Mesenchymal stem cell (in vitro differentiated cells and primary cell): ENCODE data around the gene ZNF503.
"Not testable (repeated sequence)": the region's sequence is repeated elsewhere in the genome, so short reads cannot be mapped to it uniquely, and the experiment has no call there.

Experiments
- DNase-seq: peaks from one replicate; pipeline ENCODE4 v3.0.0-alpha.2; 2013
- H2AFZ ChIP-seq: one replicate; pipeline ENCODE4 v1.6.1; 2013; ENCODE audit warnings: low read depth, mild to moderate bottlenecking, control low read depth, inconsistent platforms, low read length, moderate library complexity
- H2AK5ac ChIP-seq: 2 replicates; pipeline ENCODE4 v1.6.1; 2013; ENCODE audit warnings: low read length, moderate library complexity, mild to moderate bottlenecking, inconsistent platforms; ENCODE audit not compliant: severe bottlenecking
- H2BK120ac ChIP-seq: one replicate; pipeline ENCODE4 v1.6.1; 2013; ENCODE audit warnings: low read depth, mild to moderate bottlenecking, inconsistent platforms, low read length, moderate library complexity
- H2BK12ac ChIP-seq, 2 experiments: one replicate each; pipeline ENCODE4 v1.6.1; 2013; ENCODE audit warnings: inconsistent platforms in 2 of 2, low read length in 2 of 2, mild to moderate bottlenecking in 2 of 2, moderate library complexity in 2 of 2, control low read depth in 1 of 2
- H2BK15ac ChIP-seq: one replicate; pipeline ENCODE4 v1.6.1; 2013; ENCODE audit warnings: mild to moderate bottlenecking, low read depth, inconsistent platforms; ENCODE audit not compliant: poor library complexity, severe bottlenecking
- H2BK5ac ChIP-seq: 2 replicates; pipeline ENCODE4 v1.6.1; 2013; ENCODE audit warnings: low read depth, mild to moderate bottlenecking, low read length, control low read depth, inconsistent platforms; ENCODE audit not compliant: poor library complexity, severe bottlenecking
- H3K14ac ChIP-seq, 2 experiments: one replicate each; pipeline ENCODE4 v1.6.1; 2013; ENCODE audit warnings: inconsistent platforms in 2 of 2, low read length in 2 of 2, control low read depth in 1 of 2, mild to moderate bottlenecking in 1 of 2, moderate library complexity in 1 of 2
- H3K18ac ChIP-seq, 2 experiments: one replicate each; pipeline ENCODE4 v1.6.1; 2013; ENCODE audit warnings: inconsistent platforms in 2 of 2, low read length in 2 of 2, control low read depth in 1 of 2, low read depth in 1 of 2, mild to moderate bottlenecking in 1 of 2
- H3K23ac ChIP-seq, 2 experiments: one replicate each; pipeline ENCODE4 v1.6.1; 2013; ENCODE audit warnings: inconsistent platforms in 2 of 2, low read length in 2 of 2, mild to moderate bottlenecking in 2 of 2, moderate library complexity in 2 of 2, control low read depth in 1 of 2
- H3K27ac ChIP-seq: 2 replicates; pipeline ENCODE4 v1.5.1; 2013; ENCODE audit warnings: mild to moderate bottlenecking, moderate library complexity, low read length, control low read depth, inconsistent platforms; ENCODE audit not compliant: poor library complexity, severe bottlenecking
- H3K27me3 ChIP-seq, 2 experiments: 2 replicates each; pipeline versions ENCODE4 v1.6.1 to v1.7.0; 2013; ENCODE audit warnings: low read length in 2 of 2, mild to moderate bottlenecking in 2 of 2, moderate library complexity in 2 of 2, control low read depth in 1 of 2, inconsistent platforms in 1 of 2; ENCODE audit not compliant: control insufficient read depth in 1 of 2, insufficient read depth in 1 of 2
- H3K36me3 ChIP-seq, 2 experiments: 2 replicates each; pipeline versions ENCODE4 v1.6.1 to v1.7.0; 2013; ENCODE audit warnings: low read length in 2 of 2, control low read depth in 1 of 2, inconsistent platforms in 1 of 2, low read depth in 1 of 2, mild to moderate bottlenecking in 1 of 2; ENCODE audit not compliant: insufficient read depth in 2 of 2, control insufficient read depth in 1 of 2
- H3K4ac ChIP-seq, 2 experiments: one replicate each; pipeline ENCODE4 v1.6.1; 2013; ENCODE audit warnings: inconsistent platforms in 2 of 2, low read length in 2 of 2, mild to moderate bottlenecking in 2 of 2, moderate library complexity in 2 of 2, control low read depth in 1 of 2, low read depth in 1 of 2
- H3K4me1 ChIP-seq: 2 replicates; pipeline ENCODE4 v1.6.1; 2013; ENCODE audit warnings: low read depth, low read length, control low read depth; ENCODE audit not compliant: control insufficient read depth, insufficient read depth
- H3K4me2 ChIP-seq: 2 replicates; pipeline ENCODE4 v1.6.1; 2013; ENCODE audit warnings: low read length, mild to moderate bottlenecking, inconsistent platforms; ENCODE audit not compliant: poor library complexity, severe bottlenecking
- H3K4me3 ChIP-seq, 2 experiments: 2 replicates each; pipeline versions ENCODE4 v1.5.1 to v1.7.0; 2013; ENCODE audit warnings: low read length in 2 of 2, mild to moderate bottlenecking in 2 of 2, control low read depth in 1 of 2, low read depth in 1 of 2; ENCODE audit not compliant: insufficient read depth in 1 of 2
- H3K79me1 ChIP-seq: replicated peaks from 2 replicates; pipeline ENCODE4 v1.6.1; 2013; ENCODE audit warnings: mild to moderate bottlenecking, control low read depth, low read length, inconsistent platforms; ENCODE audit not compliant: poor library complexity, severe bottlenecking
- H3K9ac ChIP-seq: 2 replicates; pipeline ENCODE4 v1.7.0; 2013; ENCODE audit warnings: mild to moderate bottlenecking, low read length, moderate library complexity
- H3K9me3 ChIP-seq: 2 replicates; pipeline ENCODE4 v1.7.0; 2013; ENCODE audit warnings: mild to moderate bottlenecking, low read length; ENCODE audit not compliant: control insufficient read depth
- H4K8ac ChIP-seq: one replicate; pipeline ENCODE4 v1.6.1; 2013; ENCODE audit warnings: inconsistent platforms, mild to moderate bottlenecking, low read length, moderate library complexity
- H4K91ac ChIP-seq: one replicate; pipeline ENCODE4 v1.6.1; 2013; ENCODE audit warnings: mild to moderate bottlenecking, low read length, inconsistent platforms
- WGBS: methylation state at CpG from one replicate; pipeline ENCODE4 v1.1.7; 2013; ENCODE audit warnings: mixed read lengths; 5-methylcytosine and 5-hydroxymethylcytosine counted together

The ZNF503 gene

DNA sequence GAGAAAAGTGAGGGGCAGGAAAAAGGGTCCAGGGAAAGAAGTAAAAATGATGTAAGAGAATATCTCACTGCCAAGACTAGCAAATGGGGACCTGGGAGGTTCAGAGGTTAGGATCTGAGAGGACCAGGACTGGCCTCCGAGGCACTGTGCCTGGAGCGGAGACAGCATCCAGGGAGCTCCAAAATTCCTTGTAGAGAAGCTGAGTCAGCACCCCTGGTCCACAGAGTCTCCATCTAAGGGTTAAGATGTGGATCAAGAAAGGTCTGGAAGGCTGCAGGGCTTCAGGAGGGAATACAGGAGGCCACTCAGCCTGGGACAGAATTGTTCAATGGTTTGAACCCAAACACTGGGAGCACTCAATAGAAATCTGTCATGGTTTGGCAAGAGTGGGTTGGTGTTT, 30.6 kb downstream of the ZNF503 start:
- H4K8ac ChIP-seq = no peak overlapping the region

DNA sequence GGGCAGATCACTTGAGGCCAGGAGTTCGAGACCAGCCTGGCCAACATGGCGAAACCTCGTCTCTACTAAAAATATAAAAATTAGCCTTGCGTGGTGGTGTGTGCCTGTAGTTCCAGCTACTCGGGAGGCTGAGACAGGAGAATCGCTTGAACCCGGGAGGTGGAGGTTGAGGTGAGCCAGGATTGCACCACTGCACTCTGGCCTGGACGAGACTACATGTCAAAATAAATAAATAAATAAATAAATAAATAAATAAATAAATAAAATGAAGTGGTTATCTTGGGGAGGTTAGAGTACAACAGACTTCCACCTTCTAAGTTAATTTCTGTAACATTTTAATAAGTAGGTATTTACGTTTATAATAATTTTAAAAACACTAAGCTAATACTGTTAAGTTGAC, 31.7 kb downstream of the ZNF503 start:
- H3K14ac ChIP-seq, H3K9me3 ChIP-seq, H2BK5ac ChIP-seq, H3K23ac ChIP-seq, H3K27ac ChIP-seq, H2AK5ac ChIP-seq, H3K4me1 ChIP-seq, H3K4ac ChIP-seq, DNase-seq, H4K91ac ChIP-seq, H3K36me3 ChIP-seq, H2BK12ac ChIP-seq, H2AFZ ChIP-seq, H3K4me2 ChIP-seq, H3K79me1 ChIP-seq, H2BK120ac ChIP-seq, H4K8ac ChIP-seq, H3K4me3 ChIP-seq, H3K9ac ChIP-seq, H3K18ac ChIP-seq, H2BK15ac ChIP-seq: not testable (repeated sequence)
- 99% methylated on average over 7 of the region's 9 CpGs for WGBS
- peaks cover 0 to 34% of the 10 kb centered on the region in 2 experiments for H3K27me3 ChIP-seq

More for the DNA sequence above, 30.6 kb downstream of the ZNF503 start:
- H3K4me3 ChIP-seq = no peak overlapping the region
- DNase-seq = no peak
- H3K4ac ChIP-seq = no peak overlapping the region
- H3K27me3 ChIP-seq = peaks cover 0 to 34% of the 10 kb centered on the region in 2 experiments
- H4K91ac ChIP-seq = no peak overlapping the region
- H3K27ac ChIP-seq = no peak overlapping the region
- H2BK15ac ChIP-seq = no peak overlapping the region
- no peak overlapping the region for H3K18ac ChIP-seq
- no peak overlapping the region for H2BK12ac ChIP-seq
- H2BK5ac ChIP-seq = no peak overlapping the region
- H2AK5ac ChIP-seq = no peak overlapping the region
- H3K36me3 ChIP-seq = no peaks in the 10 kb centered on the region
- H3K14ac ChIP-seq = no peak overlapping the region
- H3K9ac ChIP-seq = no peak overlapping the region
- no peak overlapping the region for H3K4me2 ChIP-seq
- no peaks in the 10 kb centered on the region for H3K4me1 ChIP-seq
- H3K79me1 ChIP-seq = no peaks in the 10 kb centered on the region
- H3K23ac ChIP-seq = no peak overlapping the region
- H2AFZ ChIP-seq = no peak overlapping the region
- H2BK120ac ChIP-seq = no peak overlapping the region
- 94% methylated on average over 2 of the region's 2 CpGs for WGBS
- H3K9me3 ChIP-seq = no peaks in the 10 kb centered on the region

DNA sequence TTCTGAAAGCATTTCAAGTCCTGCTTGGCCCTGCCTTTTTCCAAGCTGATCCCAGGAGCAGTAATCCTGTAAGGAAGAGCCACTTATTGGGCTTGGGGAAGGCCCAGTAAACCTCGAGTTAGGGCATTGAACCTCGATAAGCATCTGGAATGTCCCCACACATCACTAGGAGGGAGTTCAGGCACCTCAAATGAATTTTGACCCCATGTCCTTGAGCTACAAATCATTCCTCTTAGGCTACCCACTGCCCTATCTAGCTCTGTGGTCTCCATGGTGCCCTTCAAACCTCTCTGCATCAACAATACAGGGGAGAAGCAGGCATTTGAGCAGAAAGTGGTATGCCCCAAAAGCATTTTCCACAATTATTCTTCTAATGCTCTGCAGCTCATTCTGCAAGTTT, 33.7 kb downstream of the ZNF503 start:
- 91% methylated on average over 2 of the region's 2 CpGs for WGBS

DNA sequence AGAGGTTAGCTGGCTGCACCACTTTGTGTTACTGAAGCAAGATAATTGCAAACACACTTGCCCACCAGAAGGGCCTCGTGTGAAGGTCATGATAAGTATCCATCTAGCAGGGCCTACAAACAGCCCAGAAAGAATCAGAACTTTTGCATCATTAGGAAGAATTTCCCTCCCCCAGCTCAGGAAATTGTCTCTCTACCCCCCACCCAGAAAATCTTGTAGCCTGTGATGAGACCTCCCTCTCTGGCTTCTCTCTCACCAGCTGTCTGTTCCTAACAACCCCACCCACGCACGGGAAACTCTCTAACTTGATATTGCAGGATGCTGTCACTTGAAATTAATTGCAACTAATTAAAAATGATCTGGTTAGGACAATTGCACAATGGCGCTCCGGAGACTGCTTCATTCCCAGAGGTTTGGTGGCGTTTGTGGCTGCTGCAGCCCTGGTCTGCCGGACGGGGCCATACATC, 34.5 kb downstream of the ZNF503 start:
- Histone ChIP-seq H2BK5ac (no peak overlapping the region), H2BK12ac (no peak overlapping the region), H3K9ac (no peak overlapping the region), H3K27me3 (peaks cover 0 to 18% of the 10 kb centered on the region in 2 experiments), H3K4me1 (no peaks in the 10 kb centered on the region), H3K27ac (no peak overlapping the region), H4K91ac (no peak overlapping the region), H3K4me3 (no peak overlapping the region), H3K23ac (no peak overlapping the region), H4K8ac (no peak overlapping the region), H3K36me3 (no peaks in the 10 kb centered on the region), H3K4ac (no peak overlapping the region), H3K79me1 (no peaks in the 10 kb centered on the region), H2BK15ac (no peak overlapping the region), H3K18ac (no peak overlapping the region), H3K4me2 (no peak overlapping the region), H3K14ac (no peak overlapping the region), H2AFZ (no peak overlapping the region), H3K9me3 (no peaks in the 10 kb centered on the region), H2AK5ac (no peak overlapping the region), H2BK120ac (no peak overlapping the region)
- WGBS = 52% methylated on average over 6 of the region's 8 CpGs
- DNase-seq = no peak

More for the DNA sequence above, 33.7 kb downstream of the ZNF503 start:
- Histone ChIP-seq H3K4me2 (no peak overlapping the region), H3K4me1 (no peaks in the 10 kb centered on the region), H3K4me3 (no peak overlapping the region), H2BK15ac (no peak overlapping the region), H4K8ac (no peak overlapping the region), H3K36me3 (no peaks in the 10 kb centered on the region), H3K23ac (no peak overlapping the region), H3K9ac (no peak overlapping the region), H3K4ac (no peak overlapping the region), H2BK5ac (no peak overlapping the region), H4K91ac (no peak overlapping the region), H3K14ac (no peak overlapping the region), H3K79me1 (no peaks in the 10 kb centered on the region), H3K27me3 (peaks cover 0 to 23% of the 10 kb centered on the region in 2 experiments), H2BK12ac (no peak overlapping the region), H3K18ac (no peak overlapping the region), H3K9me3 (no peaks in the 10 kb centered on the region), H2AK5ac (no peak overlapping the region), H3K27ac (no peak overlapping the region), H2AFZ (no peak overlapping the region), H2BK120ac (no peak overlapping the region)
- DNase-seq = no peak
